Endodermal cell (in vitro differentiated cells): Measurements from ENCODE around the gene SREBF2. TPM values are rescaled to one million over a fixed set of nuclear protein-coding genes. Genes with fewer than 3 reads are reported as not detected.

Experiments
- DNase-seq: peaks from one replicate; pipeline ENCODE4 v3.0.0-alpha.2; 2017
- H3K27ac ChIP-seq: 2 replicates; pipeline ENCODE4 v1.5.1; 2013; ENCODE audit warnings: mild to moderate bottlenecking, low read depth, low read length, moderate library complexity
- H3K27me3 ChIP-seq: 2 replicates; pipeline ENCODE4 v1.6.1; 2013; ENCODE audit warnings: mild to moderate bottlenecking, low read length, moderate library complexity; ENCODE audit not compliant: insufficient read depth, control insufficient read depth, poor library complexity, severe bottlenecking
- H3K36me3 ChIP-seq: 2 replicates; pipeline ENCODE4 v1.7.0; 2013; ENCODE audit warnings: mild to moderate bottlenecking, low read length, moderate library complexity; ENCODE audit not compliant: control insufficient read depth, insufficient read depth
- H3K4me1 ChIP-seq: one replicate; pipeline ENCODE4 v1.7.0; 2013; ENCODE audit warnings: low read length; ENCODE audit not compliant: control insufficient read depth, insufficient read depth
- H3K4me3 ChIP-seq: 2 replicates; pipeline ENCODE4 v1.5.1; 2013; ENCODE audit warnings: mild to moderate bottlenecking, low read length, moderate library complexity
- H3K9ac ChIP-seq: 2 replicates; pipeline ENCODE4 v1.6.1; 2013; ENCODE audit warnings: mild to moderate bottlenecking, low read length, moderate library complexity; ENCODE audit not compliant: poor library complexity, severe bottlenecking; ENCODE audit errors: extremely low read depth
- H3K9me3 ChIP-seq: 2 replicates; pipeline ENCODE4 v1.6.1; 2013; ENCODE audit warnings: mild to moderate bottlenecking, low read length, moderate library complexity; ENCODE audit not compliant: control insufficient read depth
- H3K27ac Mint-ChIP-seq: 2 replicates; pipeline ENCODE4 v1.8.0; 2020; ENCODE audit warnings: mixed read lengths
- H3K27me3 Mint-ChIP-seq: 2 replicates; pipeline ENCODE4 v1.8.0; 2021; ENCODE audit warnings: mild to moderate bottlenecking, mixed read lengths; ENCODE audit not compliant: insufficient read depth
- H3K36me3 Mint-ChIP-seq: 2 replicates; pipeline ENCODE4 v1.8.0; 2020; ENCODE audit warnings: low read depth, mixed read lengths
- H3K4me1 Mint-ChIP-seq: 2 replicates; pipeline ENCODE4 v1.8.0; 2020; ENCODE audit warnings: mixed read lengths
- H3K4me3 Mint-ChIP-seq: 2 replicates; pipeline ENCODE4 v1.8.0; 2020; ENCODE audit warnings: mild to moderate bottlenecking, moderate library complexity, mixed read lengths
- H3K9me3 Mint-ChIP-seq: 2 replicates; pipeline ENCODE4 v1.8.0; 2020; ENCODE audit warnings: mild to moderate bottlenecking, mixed read lengths
- CTCF ChIP-seq: fragments of 200-600 bp; sonication (generic); conservative IDR thresholded peaks from 2 replicates; pipeline ENCODE4 v1.5.0; 2021; ENCODE audit warnings: antibody characterized with exemption, mild to moderate bottlenecking
- WGBS, 2 experiments: methylation state at CpG; one replicate each; pipeline versions ENCODE4 v1.1.5 to v1.1.7; 2013; ENCODE audit warnings: missing lambda C conversion rate in 2 of 2, mixed read lengths in 1 of 2; ENCODE audit not compliant: insufficient coverage in 1 of 2, insufficient read length in 1 of 2; 5-methylcytosine and 5-hydroxymethylcytosine counted together
- total RNA-seq, 2 donors: library from RNA; stranded (reverse); fragmentation: NEBNext Ultra II Directional in 1 of 2; extraction: Animal tissue kit (Norgen Biotek cat#: 25700) in 1 of 2; gene quantifications; 2 replicates in 1 of 2; 3 replicates in 1 of 2; pipeline ENCODE4 v1.2.1, GENCODE V29; 2021

Gene SREBF2
- total RNA-seq, 2 donors from 2014 or later: 125 to 135 TPM

GRCh38 chr22:41818596-41818995 lies 14.3 kb upstream of the SREBF2 start:
- Histone ChIP-seq H3K4me1 (no peaks in the 10 kb centered on the region), H3K36me3 (peaks cover 13% of the 10 kb centered on the region), H3K27me3 (no peaks in the 10 kb centered on the region), H3K27ac (no peak overlapping the region), H3K9me3 (no peaks in the 10 kb centered on the region), H3K9ac (no peak overlapping the region), H3K4me3 (no peak overlapping the region)
- H3K27me3 Mint-ChIP-seq: no peaks in the 10 kb centered on the region
- no peak for TF ChIP-seq CTCF
- H3K4me1 Mint-ChIP-seq: no peaks in the 10 kb centered on the region
- no peak overlapping the region for H3K4me3 Mint-ChIP-seq
- H3K9me3 Mint-ChIP-seq: no peaks in the 10 kb centered on the region
- DNase-seq: no peak
- H3K36me3 Mint-ChIP-seq: peaks cover 26% of the 10 kb centered on the region
- 95 to 96% methylated on average over 6 of the region's 6 CpGs for WGBS, 2 experiments
- no peak overlapping the region for H3K27ac Mint-ChIP-seq

GRCh38 chr22:41819257-41819656 lies 13.6 kb upstream of the SREBF2 start:
- Histone ChIP-seq H3K9ac (no peak overlapping the region), H3K27ac (no peak overlapping the region), H3K4me1 (no peaks in the 10 kb centered on the region), H3K4me3 (no peak overlapping the region), H3K9me3 (no peaks in the 10 kb centered on the region), H3K36me3 (peaks cover 8% of the 10 kb centered on the region), H3K27me3 (no peaks in the 10 kb centered on the region)
- H3K4me1 Mint-ChIP-seq: no peaks in the 10 kb centered on the region
- peaks cover 28% of the 10 kb centered on the region for H3K36me3 Mint-ChIP-seq
- TF ChIP-seq CTCF: no peak
- 99 to 100% methylated on average over 2 to 4 of the region's 4 CpGs for WGBS, 2 experiments
- H3K27ac Mint-ChIP-seq: no peak overlapping the region
- H3K9me3 Mint-ChIP-seq: no peaks in the 10 kb centered on the region
- H3K27me3 Mint-ChIP-seq: no peaks in the 10 kb centered on the region
- no peak overlapping the region for H3K4me3 Mint-ChIP-seq
- DNase-seq: no peak

GRCh38 chr22:41820447-41820846 lies 12.5 kb upstream of the SREBF2 start:
- Mint-ChIP-seq H3K27me3 (no peaks in the 10 kb centered on the region), H3K4me1 (no peaks in the 10 kb centered on the region), H3K4me3 (no peak overlapping the region), H3K27ac (no peak overlapping the region), H3K9me3 (no peaks in the 10 kb centered on the region), H3K36me3 (peaks cover 26% of the 10 kb centered on the region)
- Histone ChIP-seq H3K4me1 (no peaks in the 10 kb centered on the region), H3K9me3 (no peaks in the 10 kb centered on the region), H3K4me3 (no peak overlapping the region), H3K27me3 (no peaks in the 10 kb centered on the region), H3K27ac (no peak overlapping the region), H3K9ac (no peak overlapping the region), H3K36me3 (peaks cover 8% of the 10 kb centered on the region)
- no peak for DNase-seq
- 91 to 93% methylated on average over 5 of the region's 5 CpGs for WGBS, 2 experiments
- no peak for TF ChIP-seq CTCF
